ENCODE data around the gene PARD3.

Gene PARD3

GRCh38 chr10:34731213-34731612 is 83.9 kb downstream of the PARD3 start:
- no peak for TF ChIP-seq CTCF (IDR thresholded peaks at IDR 0.05)

- TF ChIP-seq CTCF (IDR thresholded peaks at IDR 0.05), result no peak
These were observed 84.4 kb downstream of the PARD3 start for GRCh38 chr10:34730726-34731125.

GRCh38 chr10:34729619-34730018 is 85.5 kb downstream of the PARD3 start:
- TF ChIP-seq CTCF (IDR thresholded peaks at IDR 0.05), result no peak

GRCh38 chr10:34728361-34728760 is 86.7 kb downstream of the PARD3 start:
- TF ChIP-seq CTCF (IDR thresholded peaks at IDR 0.05), result no peak

GRCh38 chr10:34727595-34728033 is 87.5 kb downstream of the PARD3 start:
- no peak for TF ChIP-seq CTCF (IDR thresholded peaks at IDR 0.05)

- no peak for TF ChIP-seq CTCF (IDR thresholded peaks at IDR 0.05)
These were observed 88.2 kb downstream of the PARD3 start for GRCh38 chr10:34726862-34727261.

GRCh38 chr10:34723750-34724149 is 91.3 kb downstream of the PARD3 start:
- TF ChIP-seq CTCF (IDR thresholded peaks at IDR 0.05), result peak; percentile 41; the same call in 1 of the 2 replicates

- TF ChIP-seq CTCF (IDR thresholded peaks at IDR 0.05), result no peak
These were observed 92.7 kb downstream of the PARD3 start for GRCh38 chr10:34722404-34722803.

All from LNCAP (cell line).